HG03025 (cell line): Measurements from ENCODE around the gene RAC3.
A peak's percentile ranks its signal among the peaks of the same experiment; 100 is the strongest.

Experiments used
- ATAC-seq: cut with Tn5 transposase; IDR thresholded peaks from one replicate; pipeline ENCODE4 v1.9.1; 2021; ENCODE audit warnings: mild to moderate bottlenecking, moderate library complexity; ENCODE audit not compliant: unreplicated experiment, low FRiP score

Gene RAC3

DNA sequence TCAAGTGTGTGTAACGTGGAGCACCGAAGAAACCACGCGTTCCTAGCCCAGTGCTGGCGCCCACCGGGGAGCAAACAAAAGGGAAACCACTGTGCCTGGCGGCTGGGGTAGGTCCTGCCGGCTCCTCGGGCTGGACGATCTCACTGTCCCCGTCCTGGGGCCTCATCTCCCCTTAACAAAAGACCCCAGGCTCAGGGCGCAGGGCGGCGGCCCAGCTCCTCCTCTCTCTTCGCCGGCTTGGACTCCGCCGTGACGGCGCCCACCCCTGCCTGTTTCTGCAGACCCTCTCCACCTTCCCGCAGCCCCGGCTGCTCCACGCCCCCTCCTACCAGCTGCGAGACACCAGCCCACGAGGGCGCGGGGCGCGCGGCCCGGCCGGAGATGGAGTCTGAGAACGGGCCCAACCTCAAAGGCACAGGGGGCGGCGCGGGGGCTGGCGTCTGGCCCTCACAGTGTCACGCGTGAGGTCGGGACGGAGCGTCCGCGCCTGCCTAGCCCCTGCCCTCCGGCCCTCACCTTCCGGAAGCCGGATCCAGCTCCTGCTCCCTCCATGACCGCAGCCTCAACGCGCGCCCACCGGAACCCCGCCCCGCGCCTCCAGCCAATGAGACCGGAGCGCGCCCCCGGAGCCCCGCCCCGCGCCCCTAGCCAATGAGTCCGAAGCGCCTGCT lies 9.0 kb upstream of the RAC3 start, which contains the start of gene CENPX:
Gene CENPX (minus strand): TSS at position 569 of the 671 bp plus-strand sequence. CDS start 17 bp downstream, at position 552.
- ATAC-seq = peak; percentile 5

DNA sequence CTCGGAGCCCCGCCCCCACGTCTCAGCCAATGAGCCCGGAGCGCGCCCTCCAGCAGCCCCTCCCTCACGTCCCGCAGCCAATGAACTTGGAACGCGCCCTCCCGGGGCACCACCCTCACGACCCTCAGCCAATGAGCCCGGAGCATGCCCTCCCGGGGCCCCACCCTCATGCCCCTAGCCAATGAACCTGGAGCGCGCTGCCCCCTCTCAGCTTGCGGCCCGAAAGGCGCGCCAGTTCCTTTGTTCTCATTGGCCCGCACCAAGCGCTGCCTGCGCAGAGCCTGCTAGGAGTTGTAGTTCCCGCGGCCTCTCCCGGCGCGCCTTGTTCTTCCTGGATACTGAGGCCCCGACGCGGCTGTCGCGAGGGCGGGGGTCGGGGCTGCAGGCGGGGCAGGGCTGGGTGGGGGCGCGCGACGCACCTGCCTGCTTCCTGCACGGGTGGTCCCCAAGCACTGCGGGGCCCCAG lies 8.5 kb upstream of the RAC3 start, which contains the start of gene LRRC45:
Gene LRRC45 (plus strand): TSS at position 325 of the 466 bp plus-strand sequence. CDS start 339 bp downstream, outside the sequence.
- ATAC-seq = peak; percentile 85

DNA sequence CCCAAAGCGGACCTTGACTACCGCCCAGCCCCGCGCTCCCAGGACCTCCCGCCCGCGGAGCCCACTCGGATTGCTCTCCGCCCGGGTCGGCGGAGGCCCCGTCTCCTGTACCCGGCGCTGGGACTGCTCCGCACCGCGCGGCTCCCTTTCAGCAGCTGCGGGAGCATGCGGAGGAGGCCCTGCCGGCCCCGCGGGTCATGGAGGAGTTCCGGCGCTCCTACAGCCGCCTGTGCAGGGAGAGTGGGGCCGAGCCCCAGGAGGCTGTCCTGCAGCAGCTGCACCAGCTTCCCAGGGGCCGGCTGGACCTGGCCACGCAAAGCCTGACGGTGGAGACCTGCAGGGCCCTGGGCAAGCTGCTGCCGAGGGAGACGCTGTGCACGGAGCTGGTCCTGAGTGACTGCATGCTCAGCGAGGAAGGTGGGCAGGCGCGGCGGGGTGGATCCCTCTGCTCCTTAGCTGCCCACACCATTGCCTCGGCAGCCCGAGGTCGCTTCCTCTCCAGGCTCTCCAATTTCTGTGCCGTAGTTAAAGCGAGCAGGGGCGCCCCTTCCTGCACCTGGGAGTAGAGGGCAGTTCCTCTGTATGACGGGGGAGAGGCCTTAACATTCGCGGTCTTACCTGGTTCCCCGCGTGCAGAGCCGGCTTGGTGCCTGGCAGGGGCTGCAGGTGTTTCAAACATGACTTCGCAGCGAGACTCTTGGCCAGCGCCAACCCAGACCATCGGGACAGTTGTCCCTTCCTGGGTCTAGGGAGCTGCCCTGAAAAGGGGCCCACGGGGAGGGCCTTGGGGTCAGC lies 7.8 kb upstream of the RAC3 start:
- ATAC-seq = peak; percentile 4

DNA sequence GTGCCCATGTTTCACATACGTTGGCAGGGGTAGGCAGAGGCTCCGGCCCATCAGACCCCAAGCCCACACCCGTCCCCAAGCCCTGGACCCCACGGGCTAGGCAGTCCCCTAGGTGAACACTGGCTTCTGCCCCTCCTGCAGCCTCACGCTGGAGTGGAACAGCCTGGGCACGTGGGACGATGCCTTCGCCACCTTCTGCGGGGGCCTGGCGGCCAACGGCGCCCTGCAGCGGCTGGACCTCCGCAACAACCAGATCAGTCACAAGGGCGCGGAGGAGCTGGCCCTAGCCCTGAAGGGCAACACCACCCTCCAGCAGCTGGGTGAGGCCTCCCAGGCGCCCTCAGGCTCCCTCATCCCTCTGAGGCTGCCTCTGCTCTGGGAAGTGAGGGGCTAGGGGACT lies 6.6 kb upstream of the RAC3 start:
- ATAC-seq = no peak

DNA sequence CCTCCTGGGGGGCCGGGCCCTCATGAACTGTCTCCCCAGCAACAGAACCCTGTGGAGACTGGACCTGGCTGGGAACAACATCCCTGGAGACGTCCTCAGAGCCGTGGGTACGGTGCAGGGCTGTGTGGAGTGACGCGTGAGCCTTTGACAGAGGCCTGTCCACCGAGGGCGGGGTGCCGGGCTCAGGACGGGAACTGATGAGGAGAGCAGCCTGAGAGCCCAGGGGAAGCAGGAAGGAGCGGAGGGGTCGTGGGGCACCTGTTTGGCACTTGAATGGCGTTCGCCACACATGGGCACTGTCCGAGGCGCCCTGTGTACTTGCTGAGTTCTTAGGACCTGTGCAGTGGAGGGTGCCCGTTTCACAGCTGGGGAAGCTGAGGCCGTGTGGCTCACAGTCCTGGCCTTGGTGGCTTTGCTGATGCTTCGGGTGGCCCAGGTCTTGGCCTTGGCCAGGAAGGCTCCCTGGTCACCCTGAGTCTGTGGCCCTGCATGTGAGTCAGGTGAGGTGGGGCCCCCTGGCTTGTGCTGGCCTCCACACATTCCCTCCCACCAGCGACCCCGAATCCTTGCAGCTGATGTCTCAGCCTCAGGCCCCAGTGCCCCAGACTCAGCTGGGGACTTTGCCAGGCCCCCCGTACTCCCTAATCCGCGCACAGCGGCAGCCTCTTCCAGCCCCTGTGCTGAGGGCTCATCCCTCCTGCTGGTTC lies 5.9 kb upstream of the RAC3 start:
- no peak for ATAC-seq

DNA sequence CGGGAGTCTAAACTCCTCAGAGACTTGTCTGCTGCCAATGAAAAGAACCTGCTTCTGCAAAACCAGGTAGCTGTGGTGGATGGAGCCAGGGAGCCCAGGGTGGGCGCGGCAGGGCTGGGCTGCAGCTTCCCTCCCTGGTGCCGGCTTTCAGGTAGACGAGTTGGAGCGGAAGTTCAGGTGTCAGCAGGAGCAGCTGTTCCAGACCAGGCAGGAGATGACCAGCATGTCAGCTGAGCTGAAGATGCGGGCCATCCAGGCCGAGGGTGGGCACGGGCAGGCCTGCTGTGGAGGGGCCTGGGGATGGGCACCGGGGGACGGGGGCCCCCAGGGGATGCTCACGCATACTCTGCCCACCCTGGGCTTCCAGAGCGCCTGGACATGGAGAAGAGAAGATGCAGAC lies 3.2 kb upstream of the RAC3 start:
- no peak for ATAC-seq

DNA sequence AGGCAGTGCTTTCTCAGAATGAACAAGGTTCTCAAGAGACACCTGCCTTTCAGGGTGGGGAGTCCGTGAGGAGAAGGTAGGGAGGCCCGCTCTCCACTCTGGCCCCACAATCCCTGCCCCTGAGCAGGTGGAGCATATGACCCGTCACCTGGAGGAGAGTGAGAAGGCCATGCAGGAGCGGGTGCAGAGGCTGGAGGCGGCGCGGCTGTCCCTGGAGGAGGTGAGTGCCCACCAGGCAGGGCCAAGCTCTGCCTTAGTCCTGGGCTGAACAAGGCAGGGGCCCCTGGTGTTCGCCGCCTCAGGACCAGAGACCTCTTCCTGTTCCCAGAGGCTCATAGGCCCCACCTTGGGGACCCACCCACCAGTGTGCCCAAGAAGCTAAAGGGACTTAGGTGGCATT lies 2.5 kb upstream of the RAC3 start:
- no peak for ATAC-seq

DNA sequence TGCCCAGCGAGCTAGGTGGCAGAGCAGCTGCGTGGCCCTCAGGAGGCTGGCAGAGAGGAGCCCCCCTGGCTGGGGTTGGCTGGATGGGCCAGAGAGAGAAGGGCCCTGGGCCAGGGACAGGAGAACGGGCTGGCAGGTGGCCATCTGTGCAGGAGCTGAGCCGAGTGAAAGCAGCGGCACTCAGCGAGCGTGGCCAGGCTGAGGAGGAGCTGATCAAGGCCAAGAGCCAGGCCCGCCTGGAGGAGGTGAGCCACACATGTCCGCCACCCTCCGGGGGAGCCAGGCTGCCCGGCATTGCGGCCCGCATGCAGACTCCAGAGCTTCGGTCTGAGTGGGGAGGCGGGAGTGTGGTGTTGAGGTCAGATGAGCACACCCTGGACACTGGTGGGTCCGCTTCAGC lies 2.1 kb upstream of the RAC3 start:
- no peak for ATAC-seq

DNA sequence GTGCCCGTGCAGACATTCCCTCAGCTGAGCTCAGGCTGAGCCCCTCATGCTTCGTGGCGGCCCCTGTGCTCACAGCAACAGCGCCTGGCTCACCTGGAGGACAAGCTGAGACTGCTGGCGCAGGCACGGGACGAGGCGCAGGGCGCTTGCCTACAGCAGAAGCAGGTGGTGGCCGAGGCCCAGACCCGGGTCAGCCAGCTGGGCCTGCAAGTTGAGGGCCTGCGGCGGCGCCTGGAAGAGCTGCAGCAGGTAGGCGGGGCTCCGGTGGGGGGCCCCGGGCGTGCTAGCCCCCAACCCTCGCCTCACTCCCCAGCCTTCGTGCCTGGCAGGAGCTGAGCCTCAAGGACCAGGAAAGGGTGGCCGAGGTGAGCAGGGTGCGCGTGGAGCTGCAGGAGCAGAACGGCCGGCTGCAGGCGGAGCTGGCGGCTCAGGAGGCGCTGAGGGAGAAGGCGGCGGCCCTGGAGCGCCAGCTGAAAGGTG lies 1.4 kb upstream of the RAC3 start:
- ATAC-seq = no peak

DNA sequence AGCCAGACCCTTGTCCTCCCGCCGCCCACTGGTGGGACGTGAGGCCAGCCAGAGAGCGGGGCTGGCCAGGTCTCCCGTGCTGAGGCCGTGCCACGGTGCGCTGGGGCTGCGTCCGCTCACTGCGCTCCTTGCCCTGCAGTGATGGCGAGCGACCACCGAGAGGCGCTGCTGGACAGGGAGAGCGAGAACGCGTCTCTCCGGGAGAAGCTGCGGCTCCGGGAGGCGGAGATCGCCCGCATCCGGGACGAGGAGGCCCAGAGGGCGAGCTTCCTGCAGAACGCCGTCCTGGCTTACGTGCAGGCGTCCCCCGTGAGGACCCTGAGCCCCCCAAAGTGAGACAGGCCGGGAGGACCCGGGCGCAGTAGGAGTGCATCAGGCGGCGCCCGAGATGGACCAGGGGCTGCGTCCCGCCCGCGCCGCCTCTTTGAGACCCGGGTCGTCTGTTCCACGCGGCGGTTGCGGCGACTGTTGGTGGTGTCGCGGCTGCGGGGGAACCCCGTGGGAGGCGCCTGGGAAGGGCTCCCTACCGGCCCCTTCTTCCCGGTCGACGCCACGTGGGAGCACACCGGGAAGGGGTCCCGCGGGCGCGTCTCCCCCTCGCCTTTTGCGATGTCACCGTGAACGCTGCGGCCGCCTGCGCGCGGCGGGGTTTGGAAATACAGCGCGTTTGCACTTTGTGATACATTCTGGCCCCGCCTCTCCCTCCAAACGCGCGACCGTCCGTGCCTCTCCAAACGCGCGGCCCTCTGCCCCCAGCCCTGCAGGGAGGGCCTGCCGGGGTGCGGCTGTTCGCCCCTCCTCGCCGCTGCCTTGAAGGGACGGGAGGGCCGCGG lies 792 bp upstream of the RAC3 start:
- ATAC-seq = no peak

DNA sequence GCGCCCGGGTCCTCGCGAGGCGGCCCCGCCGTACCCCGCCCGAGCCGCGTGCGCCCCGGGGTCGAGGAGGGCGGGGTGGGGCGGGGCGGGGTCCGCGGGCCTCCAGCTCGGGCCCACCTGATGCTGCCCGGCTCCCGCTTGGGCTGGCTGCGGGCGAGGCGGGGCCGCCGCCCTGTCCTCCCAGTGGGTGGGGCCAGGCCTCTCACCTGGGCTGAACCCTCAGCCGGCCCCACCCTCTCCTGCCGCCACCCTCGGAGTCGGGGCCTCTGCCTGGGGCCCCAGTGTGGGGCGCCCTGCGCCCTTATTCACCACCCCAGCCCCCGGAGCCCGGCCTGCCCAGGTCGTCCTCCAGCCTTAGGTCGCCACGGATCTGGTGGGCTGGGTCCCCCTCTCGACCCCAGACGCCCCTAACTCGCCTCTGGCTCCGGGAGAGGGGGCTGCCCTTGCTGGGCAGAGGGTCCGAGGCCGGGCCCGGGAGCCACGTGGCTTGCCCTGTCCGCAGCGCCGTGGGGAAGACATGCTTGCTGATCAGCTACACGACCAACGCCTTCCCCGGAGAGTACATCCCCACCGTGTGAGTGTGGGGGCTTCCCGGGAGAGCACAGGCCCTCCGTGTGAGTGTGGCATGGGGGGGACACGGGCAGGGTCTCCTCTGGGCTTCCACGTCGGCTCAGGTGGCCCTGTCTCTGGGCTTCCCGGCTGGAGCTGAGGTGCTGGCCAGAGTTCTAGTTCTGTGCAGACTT lies 578 bp downstream of the RAC3 start:
- no peak for ATAC-seq

DNA sequence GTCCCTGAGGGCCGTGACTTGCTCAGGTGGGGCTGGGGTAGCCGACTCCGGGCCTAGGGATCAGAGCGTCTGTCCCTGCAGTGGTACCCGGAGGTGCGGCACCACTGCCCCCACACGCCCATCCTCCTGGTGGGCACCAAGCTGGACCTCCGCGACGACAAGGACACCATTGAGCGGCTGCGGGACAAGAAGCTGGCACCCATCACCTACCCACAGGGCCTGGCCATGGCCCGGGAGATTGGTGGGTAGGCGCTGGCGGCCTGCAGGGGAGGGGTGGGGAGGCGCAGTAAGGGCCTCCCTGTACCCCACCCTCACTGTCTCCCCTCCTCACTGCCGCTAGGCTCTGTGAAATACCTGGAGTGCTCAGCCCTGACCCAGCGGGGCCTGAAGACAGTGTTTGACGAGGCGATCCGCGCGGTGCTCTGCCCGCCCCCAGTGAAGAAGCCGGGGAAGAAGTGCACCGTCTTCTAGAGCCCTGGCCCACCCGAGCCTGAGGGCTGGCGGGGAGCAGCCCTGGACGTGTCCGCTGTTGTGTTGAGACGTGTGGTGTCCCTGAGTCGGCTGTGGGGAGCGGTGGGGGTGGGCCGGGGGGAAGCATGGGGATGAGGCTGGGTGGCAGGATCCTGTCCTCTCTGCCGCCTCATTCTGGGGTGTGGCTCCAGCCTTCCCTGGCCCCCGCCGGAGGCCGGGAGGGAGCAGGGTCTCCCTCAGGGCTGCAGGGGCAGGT lies 2.0 kb downstream of the RAC3 start:
- no peak for ATAC-seq

DNA sequence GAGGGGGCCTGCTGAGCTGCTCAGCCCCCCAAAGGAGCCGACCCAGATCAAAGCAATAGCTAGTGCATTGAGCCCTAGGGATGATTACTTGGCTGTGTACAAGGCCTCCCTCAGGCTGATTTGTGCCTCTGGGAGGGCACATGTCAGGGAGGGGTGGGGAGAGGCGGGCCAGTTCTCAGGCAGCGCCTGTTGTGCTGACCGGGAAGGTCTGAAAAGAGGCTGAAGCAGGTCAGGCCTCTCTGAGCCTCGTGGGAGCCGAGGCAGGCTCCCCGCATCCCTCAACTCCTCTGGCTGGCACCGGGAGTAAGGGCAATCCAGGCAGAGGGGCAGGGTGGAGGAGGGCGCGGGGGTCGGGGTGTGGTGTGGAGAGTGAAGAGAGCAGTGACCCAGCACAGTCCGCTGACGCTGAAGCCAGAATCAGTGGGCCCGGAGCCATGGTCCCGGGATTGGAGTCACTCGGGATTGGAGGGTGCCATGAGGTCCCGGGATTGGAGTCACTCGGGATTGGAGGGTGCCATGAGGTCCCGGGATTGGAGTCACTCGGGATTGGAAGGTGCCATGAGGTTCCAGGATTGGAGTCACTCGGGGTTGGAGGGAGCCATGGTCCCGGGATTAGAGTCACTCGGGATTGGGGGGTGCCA lies 3.0 kb downstream of the RAC3 start:
- no peak for ATAC-seq

DNA sequence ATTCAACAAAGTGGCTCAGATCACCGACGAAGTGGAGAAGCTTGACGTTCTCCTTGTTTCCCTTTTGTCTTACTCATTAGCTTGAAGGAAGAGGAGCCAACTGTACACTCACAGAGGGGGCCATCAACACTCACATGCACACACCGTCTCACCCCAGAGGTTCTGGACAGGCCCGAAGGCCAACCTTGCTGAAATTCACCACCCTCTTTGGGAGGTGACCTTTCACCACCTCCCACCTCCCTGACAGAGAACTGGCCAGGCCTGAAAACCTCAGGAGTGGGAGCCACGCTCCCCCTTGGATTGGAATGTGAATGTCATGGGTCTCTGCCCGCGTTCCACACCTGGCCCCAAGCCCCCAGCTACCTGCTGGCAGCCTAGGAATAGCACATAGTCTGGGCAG lies 4.0 kb downstream of the RAC3 start:
- ATAC-seq = no peak

DNA sequence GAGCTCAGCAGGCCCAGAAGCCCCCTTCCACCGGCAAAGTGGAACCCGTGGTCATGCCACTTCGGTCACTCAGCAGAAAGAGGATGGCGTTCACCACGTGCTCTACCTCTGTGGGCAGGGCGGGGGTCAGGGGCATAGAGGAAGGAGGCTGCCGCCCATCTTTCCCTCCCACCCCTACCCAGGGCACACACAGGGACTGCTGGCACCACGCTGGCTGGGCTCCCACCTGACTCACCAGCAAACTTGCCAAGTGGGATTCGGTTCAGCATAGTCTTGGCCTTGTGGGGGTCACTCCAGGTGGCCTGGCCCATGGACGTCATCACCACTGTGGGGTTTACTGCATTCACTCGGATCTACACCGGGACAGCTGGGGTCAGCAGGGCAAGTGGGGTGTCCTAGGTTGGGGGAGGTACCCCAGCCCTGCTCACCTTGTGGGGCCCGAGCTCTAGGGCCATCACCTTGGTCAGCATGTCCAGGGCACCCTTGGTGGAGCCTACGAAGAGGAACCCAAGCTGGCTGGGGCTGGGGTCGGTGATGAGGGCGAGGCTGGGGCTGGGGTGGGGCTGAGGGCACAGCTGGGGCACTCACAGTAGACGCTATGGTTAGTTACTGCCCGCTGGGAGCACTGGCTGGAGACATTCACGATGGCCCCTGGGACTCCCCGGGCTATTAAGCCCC lies 4.6 kb downstream of the RAC3 start:
- no peak for ATAC-seq

DNA sequence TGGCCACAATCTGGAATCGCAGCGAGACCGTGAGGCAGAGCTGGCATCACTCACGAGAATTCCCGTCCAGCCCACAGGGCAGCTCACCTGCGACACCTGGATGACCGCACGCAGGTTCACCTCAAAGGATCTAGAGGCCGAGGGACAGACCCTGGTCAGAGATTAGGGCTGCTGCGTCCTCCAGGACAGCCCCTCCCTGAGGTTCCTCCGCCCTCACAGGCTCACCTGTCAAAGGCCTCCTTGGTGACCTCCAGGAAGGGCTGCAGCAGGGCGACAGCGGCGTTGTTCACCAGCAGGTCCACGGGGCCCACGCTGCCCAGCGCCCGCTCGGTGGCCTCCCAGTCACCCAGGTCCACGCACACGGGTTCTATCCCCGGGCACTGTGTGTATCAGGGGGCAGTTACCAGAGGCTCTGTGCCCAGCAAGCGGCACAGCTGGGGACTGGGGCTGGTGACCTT lies 5.2 kb downstream of the RAC3 start:
- no peak for ATAC-seq

DNA sequence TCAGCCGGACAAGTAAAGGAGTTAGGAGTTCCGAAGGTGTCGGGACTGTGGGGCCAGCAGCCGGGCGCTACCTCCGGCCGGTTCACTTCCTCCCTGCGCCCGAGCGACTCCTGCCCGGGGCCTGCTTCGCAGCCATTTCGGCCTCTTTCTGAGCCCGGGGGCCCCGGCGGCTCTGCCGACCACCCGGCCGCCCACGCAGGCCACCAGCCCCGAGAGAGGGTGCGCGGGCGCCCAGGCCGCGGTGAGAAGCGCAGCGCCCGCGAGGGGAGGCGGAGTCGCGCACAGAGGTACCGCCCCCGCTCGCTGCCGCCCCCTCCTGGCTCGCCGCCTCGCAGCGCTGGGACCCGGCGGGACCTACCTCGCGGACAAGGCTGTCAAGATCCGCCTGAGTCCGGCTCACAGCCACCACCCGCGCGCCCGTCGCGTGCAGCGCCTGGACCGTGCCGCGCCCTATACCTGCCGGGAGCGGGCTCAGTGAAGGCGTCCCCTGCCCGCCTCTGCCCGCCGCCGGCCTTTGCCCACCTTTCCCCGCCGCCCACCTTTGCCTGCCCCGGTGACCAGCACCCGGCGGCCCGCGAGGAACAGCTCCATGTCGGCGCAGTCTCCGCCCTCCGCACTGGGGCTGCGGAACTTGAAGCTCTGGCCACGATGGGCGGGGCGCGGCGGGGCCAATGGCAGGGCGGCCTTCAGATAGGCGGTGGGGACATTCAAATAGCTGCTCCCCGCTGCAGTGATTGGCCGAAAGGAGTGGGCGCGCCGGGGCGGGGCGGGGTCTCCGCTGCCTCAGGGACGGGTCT lies 5.8 kb downstream of the RAC3 start, which contains the start of gene DCXR:
Gene DCXR (minus strand): TSS at position 606 of the 797 bp plus-strand sequence. CDS start 15 bp downstream, at position 591.
- ATAC-seq = peak; percentile 81
